Brain microvascular endothelial cell (primary cell): ENCODE data around the gene PSAP.

Experiments used
- DNase-seq: peaks from one replicate; pipeline ENCODE4 v3.0.0-alpha.2; 2020
- H3K27ac ChIP-seq: fragments of 250-450 bp; sonication (Bioruptor Pico); 2 replicates; pipeline ENCODE4 v1.5.1; 2020; ENCODE audit warnings: mild to moderate bottlenecking, moderate library complexity
- H3K27me3 ChIP-seq: fragments of 250-450 bp; sonication (Bioruptor Pico); replicated peaks from 2 replicates; pipeline ENCODE4 v1.5.1; 2020; ENCODE audit warnings: mild to moderate bottlenecking
- H3K36me3 ChIP-seq: fragments of 250-450 bp; sonication (Bioruptor Pico); replicated peaks from 2 replicates; pipeline ENCODE4 v1.5.1; 2020; ENCODE audit warnings: mild to moderate bottlenecking
- H3K4me3 ChIP-seq: 2 replicates; pipeline ENCODE4 v1.5.1; 2011; ENCODE audit warnings: low read depth, mild to moderate bottlenecking, control low read depth, low read length, moderate library complexity
- CTCF ChIP-seq: IDR thresholded peaks from 2 replicates; pipeline ENCODE4 v1.5.1; 2011; ENCODE audit warnings: low read depth, mild to moderate bottlenecking, moderate library complexity, low read length, control low read depth, inconsistent platforms; ENCODE audit errors: missing control alignments
- in situ Hi-C: cut with HindIII; loops from 2 replicates; pipeline ENCODE4 v1.10.0; 2017; ENCODE audit warnings: low sequenced_read_pairs, low pct_ligation_motif_present

The PSAP gene

GRCh38 chr10:71802235-71802634, 48.8 kb downstream of the PSAP start:
- TF ChIP-seq CTCF: no peak
- DNase-seq: no peak
- H3K27ac ChIP-seq: no peak overlapping the region
- H3K27me3 ChIP-seq: peaks cover 6% of the 10 kb centered on the region
- no peaks in the 10 kb centered on the region for H3K36me3 ChIP-seq
- H3K4me3 ChIP-seq: no peak overlapping the region
- in situ Hi-C loops: no loop called here

GRCh38 chr10:71801361-71801760, 49.7 kb downstream of the PSAP start:
- TF ChIP-seq CTCF: no peak
- Histone ChIP-seq H3K36me3 (no peaks in the 10 kb centered on the region), H3K27ac (no peak overlapping the region), H3K27me3 (peaks cover 6% of the 10 kb centered on the region), H3K4me3 (no peak overlapping the region)
- in situ Hi-C loops: no loop called here
- no peak for DNase-seq

GRCh38 chr10:71799608-71800453, 51.2 kb downstream of the PSAP start:
- H3K27me3 ChIP-seq: peaks cover 2% of the 10 kb centered on the region
- H3K27ac ChIP-seq: no peak overlapping the region
- H3K36me3 ChIP-seq: no peaks in the 10 kb centered on the region
- no peak for DNase-seq
- no peak for TF ChIP-seq CTCF
- in situ Hi-C loops: no loop called here
- no peak overlapping the region for H3K4me3 ChIP-seq

GRCh38 chr10:71799112-71799511, 51.9 kb downstream of the PSAP start:
- Histone ChIP-seq H3K27ac (no peak overlapping the region), H3K27me3 (no peaks in the 10 kb centered on the region), H3K36me3 (no peaks in the 10 kb centered on the region), H3K4me3 (no peak overlapping the region)
- in situ Hi-C loops: no loop called here
- no peak for TF ChIP-seq CTCF
- no peak for DNase-seq

- DNase-seq: no peak
- Histone ChIP-seq H3K36me3 (no peaks in the 10 kb centered on the region), H3K4me3 (no peak overlapping the region), H3K27me3 (no peaks in the 10 kb centered on the region), H3K27ac (no peak overlapping the region)
- TF ChIP-seq CTCF: no peak
- in situ Hi-C loops: no loop called here
These were observed 52.8 kb downstream of the PSAP start for GRCh38 chr10:71798308-71798624.
